PC-3 (cell line): ENCODE measurements around the gene ARHGAP42. TPM values are rescaled to one million over a fixed set of nuclear protein-coding genes. Genes with fewer than 3 reads are reported as not detected.

Source experiments
- ATAC-seq: fragments of 200-7000 bp; cut with Tn5 transposase; 2 replicates; pipeline ENCODE4 v1.9.1; 2020; ENCODE audit warnings: mild to moderate bottlenecking, moderate library complexity
- BruUV-seq: library from RNA; stranded (reverse); fragments of 400-500 nt; replicated peaks from 2 replicates; lab custom pipeline; 2021; lab: Mats Ljungman, UMichigan
- CTCF ChIA-PET: fragments of 300-600 bp; sonication (Branson Sonifier 250); formaldehyde crosslinking; loops from one replicate; lab custom pipeline; 2022; ENCODE audit warnings: antibody characterized with exemption; lab: Charles Lee
- POLR2A ChIA-PET: fragments of 300-600 bp; sonication (Branson Sonifier 250); formaldehyde crosslinking; loops from one replicate; lab custom pipeline; 2022; ENCODE audit warnings: antibody characterized with exemption; ENCODE audit not compliant: unreplicated experiment; lab: Charles Lee
- DNase-seq: peaks from one replicate; pipeline ENCODE4 v3.0.0-alpha.2; 2015
- H2AFZ ChIP-seq: fragments of 300-600 bp; sonication (generic); 2 replicates; pipeline ENCODE4 v1.6.0; 2016; ENCODE audit warnings: antibody characterized with exemption, low read length
- H3F3A ChIP-seq: fragments of 300-600 bp; sonication (generic); one replicate; pipeline ENCODE4 v1.6.0; 2017; ENCODE audit warnings: antibody characterized with exemption, low read length, control low read depth, mild to moderate bottlenecking; ENCODE audit not compliant: unreplicated experiment
- H3K27ac ChIP-seq: fragments of 300-600 bp; sonication (generic); 2 replicates; pipeline ENCODE4 v1.5.1; 2016; ENCODE audit warnings: mild to moderate bottlenecking, low read length
- H3K27me3 ChIP-seq: fragments of 300-600 bp; sonication (generic); 2 replicates; pipeline ENCODE4 v1.6.1; 2016; ENCODE audit warnings: low read length, mixed read lengths
- H3K36me3 ChIP-seq: fragments of 300-600 bp; sonication (generic); 2 replicates; pipeline ENCODE4 v1.6.1; 2016; ENCODE audit warnings: low read depth, mixed run types, low read length, mixed read lengths
- H3K4me1 ChIP-seq: fragments of 300-600 bp; sonication (generic); 2 replicates; pipeline ENCODE4 v1.5.1; 2016; ENCODE audit warnings: low read length; ENCODE audit not compliant: insufficient read depth
- H3K4me2 ChIP-seq: fragments of 300-600 bp; sonication (generic); 2 replicates; pipeline ENCODE4 v1.6.0; 2016; ENCODE audit warnings: low read length
- H3K4me3 ChIP-seq: fragments of 300-600 bp; sonication (generic); 2 replicates; pipeline ENCODE4 v1.5.1; 2016; ENCODE audit warnings: mild to moderate bottlenecking, low read length, mixed read lengths
- H3K79me2 ChIP-seq: fragments of 300-600 bp; sonication (generic); 2 replicates; pipeline ENCODE4 v1.6.1; 2017; ENCODE audit warnings: low read length, mixed read lengths
- H3K9ac ChIP-seq: fragments of 300-600 bp; sonication (generic); 2 replicates; pipeline ENCODE4 v1.6.0; 2016; ENCODE audit warnings: mild to moderate bottlenecking, low read length
- H3K9me2 ChIP-seq: fragments of 300-600 bp; sonication (generic); replicated peaks from 2 replicates; pipeline ENCODE4 v1.6.1; 2016; ENCODE audit warnings: mixed run types, low read length, mixed read lengths
- H3K9me3 ChIP-seq: fragments of 300-600 bp; sonication (generic); 2 replicates; pipeline ENCODE4 v1.6.1; 2016; ENCODE audit warnings: low read length, mixed read lengths
- H4K20me1 ChIP-seq: fragments of 300-600 bp; sonication (generic); 2 replicates; pipeline ENCODE4 v1.6.1; 2016; ENCODE audit warnings: low read length, mixed read lengths
- EZH2 ChIP-seq: fragments of 300-600 bp; sonication (generic); IDR thresholded peaks from one replicate; pipeline ENCODE4 v1.6.1; 2017; ENCODE audit warnings: antibody characterized with exemption, mild to moderate bottlenecking, low read length; ENCODE audit not compliant: unreplicated experiment
- EZH2phosphoT487 ChIP-seq: fragments of 300-600 bp; sonication (generic); IDR thresholded peaks from 2 replicates; pipeline ENCODE4 v1.6.1; 2018; ENCODE audit warnings: mild to moderate bottlenecking, antibody characterized with exemption, low read length, borderline replicate concordance
- intact Hi-C: fragments of 100-400 bp; cut with micrococcal nuclease; formaldehyde crosslinking; loops from 2 replicates; pipeline ENCODE4 v1.9.0; 2023
- total RNA-seq: library from RNA; depleted of rRNA; stranded (reverse); fragments of >200 nt; gene quantifications from 2 replicates; pipeline ENCODE4 v1.2.3, GENCODE V29; 2014
- TF ChIP-seq, protein P1 (sequence below): fragments of 300-600 bp; sonication (generic); conservative IDR thresholded peaks from 2 replicates; pipeline ENCODE4 v1.5.1; 2017; ENCODE audit warnings: antibody characterized with exemption, low read depth, mild to moderate bottlenecking, low read length

The ARHGAP42 gene
- total RNA-seq, 1 experiment from 2014 or later: 12.1 TPM

DNA sequence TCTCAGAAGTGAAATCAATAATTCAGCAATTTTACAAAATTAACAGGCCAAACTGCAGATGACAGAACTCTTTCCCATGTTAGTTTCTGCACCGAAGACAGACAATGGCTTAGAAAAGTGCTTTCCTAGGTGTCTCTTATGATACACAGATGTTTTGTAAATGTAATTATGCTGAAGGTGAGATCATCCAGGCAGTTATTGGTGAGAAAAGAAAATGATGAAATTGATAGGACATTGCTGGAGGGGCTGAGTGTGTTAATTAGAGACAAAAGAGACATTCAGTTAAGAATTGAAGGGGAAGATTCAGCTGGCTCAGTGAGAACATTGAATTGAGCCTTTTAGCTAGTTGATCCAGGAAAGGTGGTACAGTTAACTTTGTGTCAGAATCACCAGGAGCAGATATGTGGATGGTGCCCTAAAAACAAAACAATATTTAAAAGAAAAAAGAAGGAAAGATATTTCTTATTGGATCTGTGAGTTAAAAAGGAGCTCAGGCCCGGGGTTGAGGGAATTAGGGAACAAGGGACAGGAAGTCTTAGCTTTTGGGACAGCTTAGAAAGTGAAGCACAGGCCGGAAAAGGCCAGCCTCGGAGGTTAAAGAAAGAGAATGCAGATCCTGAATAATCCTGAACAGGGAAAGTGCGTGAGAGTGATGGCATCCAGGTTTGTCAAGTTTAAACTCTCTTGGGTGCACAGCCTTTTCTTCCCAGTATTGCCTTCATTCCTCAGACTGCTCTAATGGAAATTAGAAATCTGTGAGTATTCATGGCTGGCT is 16.9 kb downstream of the ARHGAP42 start:
- Histone ChIP-seq H4K20me1 (no peaks in the 10 kb centered on the region), H3K27ac (no peak overlapping the region), H3K79me2 (peaks cover 22% of the 10 kb centered on the region; the same call in 1 of the 2 replicates), H2AFZ (no peak overlapping the region), H3K9me3 (no peaks in the 10 kb centered on the region), H3K4me3 (no peak overlapping the region), H3K9ac (no peak overlapping the region), H3K4me2 (no peak overlapping the region), H3K4me1 (peaks cover under 1% of the 10 kb centered on the region), H3F3A (no peaks in the 10 kb centered on the region), H3K36me3 (peaks cover 6% of the 10 kb centered on the region; the same call in 1 of the 2 replicates), H3K27me3 (no peaks in the 10 kb centered on the region), H3K9me2 (no peaks in the 10 kb centered on the region)
- CTCF ChIA-PET: no interaction called here
- TF ChIP-seq EZH2phosphoT487: no peak
- TF ChIP-seq, protein P1, sequence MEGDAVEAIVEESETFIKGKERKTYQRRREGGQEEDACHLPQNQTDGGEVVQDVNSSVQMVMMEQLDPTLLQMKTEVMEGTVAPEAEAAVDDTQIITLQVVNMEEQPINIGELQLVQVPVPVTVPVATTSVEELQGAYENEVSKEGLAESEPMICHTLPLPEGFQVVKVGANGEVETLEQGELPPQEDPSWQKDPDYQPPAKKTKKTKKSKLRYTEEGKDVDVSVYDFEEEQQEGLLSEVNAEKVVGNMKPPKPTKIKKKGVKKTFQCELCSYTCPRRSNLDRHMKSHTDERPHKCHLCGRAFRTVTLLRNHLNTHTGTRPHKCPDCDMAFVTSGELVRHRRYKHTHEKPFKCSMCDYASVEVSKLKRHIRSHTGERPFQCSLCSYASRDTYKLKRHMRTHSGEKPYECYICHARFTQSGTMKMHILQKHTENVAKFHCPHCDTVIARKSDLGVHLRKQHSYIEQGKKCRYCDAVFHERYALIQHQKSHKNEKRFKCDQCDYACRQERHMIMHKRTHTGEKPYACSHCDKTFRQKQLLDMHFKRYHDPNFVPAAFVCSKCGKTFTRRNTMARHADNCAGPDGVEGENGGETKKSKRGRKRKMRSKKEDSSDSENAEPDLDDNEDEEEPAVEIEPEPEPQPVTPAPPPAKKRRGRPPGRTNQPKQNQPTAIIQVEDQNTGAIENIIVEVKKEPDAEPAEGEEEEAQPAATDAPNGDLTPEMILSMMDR: no peak
- TF ChIP-seq EZH2: no peak
- ATAC-seq (no peak), DNase-seq (no peak)
- no TSS peak for BruUV-seq
- intact Hi-C loops: no loop called here
- POLR2A ChIA-PET: no interaction called here

DNA sequence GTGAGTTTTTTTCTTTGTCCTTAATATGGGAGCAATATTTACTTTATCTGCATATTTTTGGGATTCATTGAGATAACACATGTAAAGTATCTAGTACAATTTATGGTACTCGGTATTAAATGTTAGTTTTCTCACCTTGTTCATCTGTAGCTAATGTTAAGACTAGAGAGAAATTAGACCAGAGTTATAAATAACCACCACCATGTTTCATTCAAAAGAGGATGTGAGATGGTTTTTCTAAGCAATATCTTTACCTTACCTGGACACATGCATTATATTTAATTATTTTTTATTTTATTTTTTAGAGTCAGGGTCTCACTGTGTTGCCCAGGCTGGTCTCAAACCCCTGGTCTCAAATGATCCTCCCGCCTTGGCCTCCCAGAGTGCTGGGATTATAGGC is 18.4 kb downstream of the ARHGAP42 start:
- Histone ChIP-seq H3K4me3 (no peak overlapping the region), H3K27me3 (no peaks in the 10 kb centered on the region), H3F3A (no peaks in the 10 kb centered on the region), H3K4me2 (no peak overlapping the region), H3K36me3 (peaks cover 5% of the 10 kb centered on the region; the same call in 1 of the 2 replicates), H3K9me2 (no peaks in the 10 kb centered on the region), H3K4me1 (peaks cover 10% of the 10 kb centered on the region), H2AFZ (no peak overlapping the region), H3K9ac (no peak overlapping the region), H3K79me2 (peaks cover 22% of the 10 kb centered on the region; the same call in 1 of the 2 replicates), H4K20me1 (no peaks in the 10 kb centered on the region), H3K27ac (no peak overlapping the region), H3K9me3 (no peaks in the 10 kb centered on the region)
- TF ChIP-seq, protein P1: no peak
- TF ChIP-seq EZH2phosphoT487 (no peak), EZH2 (no peak)
- DNase-seq (no peak), ATAC-seq (no peak)
- intact Hi-C loops: no loop called here
- CTCF ChIA-PET: no interaction called here
- POLR2A ChIA-PET: interaction anchor here (0.6 kb wide), 1 partner anchor 19 kb away, joined by 7 read pairs; no protein-coding TSS in a partner anchor
- BruUV-seq: no TSS peak

DNA sequence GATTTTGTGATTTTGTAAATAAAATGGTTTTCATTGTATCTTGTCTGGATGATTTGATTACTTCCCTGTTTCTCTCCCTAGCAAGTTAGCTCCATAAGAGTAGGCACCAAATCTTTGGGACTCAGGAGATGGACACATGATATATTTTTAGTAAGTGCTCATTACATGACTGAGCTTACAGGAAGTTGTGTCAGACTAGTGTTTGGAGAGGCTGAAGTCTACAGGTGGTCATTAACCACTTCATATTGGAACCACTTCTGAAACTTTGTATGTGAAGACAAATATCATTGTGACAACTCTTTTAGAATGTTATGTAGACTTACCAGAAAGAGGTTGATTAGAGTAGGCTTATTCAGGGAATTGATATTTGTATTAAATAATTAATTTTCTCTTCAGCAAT is 19.1 kb downstream of the ARHGAP42 start:
- DNase-seq (no peak), ATAC-seq (no peak)
- H3K36me3 ChIP-seq: no peaks in the 10 kb centered on the region
- no peaks in the 10 kb centered on the region for H3F3A ChIP-seq
- H3K9me2 ChIP-seq: no peaks in the 10 kb centered on the region
- no peaks in the 10 kb centered on the region for H4K20me1 ChIP-seq
- no peaks in the 10 kb centered on the region for H3K9me3 ChIP-seq
- POLR2A ChIA-PET: no interaction called here
- peaks cover 26% of the 10 kb centered on the region for H3K79me2 ChIP-seq
- no peaks in the 10 kb centered on the region for H3K27me3 ChIP-seq
- no peak overlapping the region for H3K27ac ChIP-seq
- intact Hi-C loops: no loop called here
- TF ChIP-seq EZH2 (no peak), EZH2phosphoT487 (no peak)
- TF ChIP-seq, protein P1: no peak
- BruUV-seq: no TSS peak
- H3K4me2 ChIP-seq: no peak overlapping the region
- H2AFZ ChIP-seq: no peak overlapping the region
- no peak overlapping the region for H3K9ac ChIP-seq
- peaks cover 10% of the 10 kb centered on the region for H3K4me1 ChIP-seq
- no peak overlapping the region for H3K4me3 ChIP-seq
- CTCF ChIA-PET: interaction anchor here (0.6 kb wide), 1 partner anchor 19 kb away, joined by 3 read pairs; no protein-coding TSS in a partner anchor
